HG02852 (cell line): ENCODE results near the gene PADI2.

Experiments
- ATAC-seq: cut with Tn5 transposase; IDR thresholded peaks from one replicate; pipeline ENCODE4 v1.9.1; 2021; ENCODE audit warnings: mild to moderate bottlenecking, moderate library complexity; ENCODE audit not compliant: unreplicated experiment

The PADI2 gene

DNA sequence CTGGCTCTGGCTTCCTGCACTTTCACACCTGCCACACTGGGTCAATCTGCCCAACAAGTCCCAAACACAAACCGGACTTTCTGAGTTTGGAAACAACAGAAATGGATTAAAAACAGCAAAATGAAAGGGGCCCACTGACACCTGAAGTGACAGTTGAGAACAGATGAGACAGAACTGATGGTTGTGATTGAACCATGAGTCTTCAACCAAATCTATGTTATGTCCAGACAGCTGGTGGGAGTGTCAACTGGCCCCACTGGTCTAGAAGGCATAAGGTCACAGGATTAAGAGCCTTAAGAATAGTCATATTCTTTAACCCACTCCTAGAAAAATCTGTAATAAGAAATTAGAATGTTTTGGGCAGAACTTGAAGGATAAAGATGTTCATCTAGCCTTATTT is 94.5 kb downstream of the PADI2 start:
- ATAC-seq = no peak

DNA sequence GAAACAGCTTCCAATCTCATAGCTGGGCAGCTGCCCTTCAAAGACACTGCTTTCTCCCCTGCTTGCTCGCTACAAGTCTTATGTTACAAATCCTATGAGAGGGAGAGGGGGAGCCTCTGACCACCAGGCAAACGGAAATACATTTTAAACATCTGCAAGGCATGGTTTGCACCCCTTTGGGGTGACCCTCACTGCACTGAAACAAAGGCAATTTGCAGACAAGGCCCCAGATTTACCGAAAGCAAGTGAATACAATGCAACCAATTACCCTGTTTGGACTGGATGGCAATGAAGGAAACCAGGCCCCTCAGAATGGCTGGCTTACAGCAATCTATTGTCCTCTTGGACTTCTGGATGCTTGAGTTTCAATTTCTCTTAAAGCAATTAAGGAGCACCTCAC is 95.7 kb downstream of the PADI2 start:
- ATAC-seq = no peak

DNA sequence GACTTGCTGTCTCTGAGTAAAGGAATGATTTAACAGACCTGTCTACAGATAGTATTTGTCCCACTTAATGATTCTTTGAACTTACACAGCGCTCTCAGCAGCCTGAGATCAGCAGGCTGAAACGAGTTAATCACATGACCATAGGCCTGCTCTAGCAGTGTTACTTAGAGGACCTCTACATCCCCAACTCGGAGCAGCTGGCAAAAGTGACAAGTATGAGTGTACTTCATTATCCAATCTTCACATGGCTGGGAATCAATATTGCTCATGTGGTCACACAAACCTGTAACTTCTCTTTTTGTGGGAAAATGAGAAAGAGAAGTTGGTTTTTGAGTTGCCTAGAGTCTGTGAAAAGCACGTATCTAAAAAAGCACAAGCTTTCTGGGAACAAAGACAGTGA is 96.1 kb downstream of the PADI2 start:
- ATAC-seq = no peak

DNA sequence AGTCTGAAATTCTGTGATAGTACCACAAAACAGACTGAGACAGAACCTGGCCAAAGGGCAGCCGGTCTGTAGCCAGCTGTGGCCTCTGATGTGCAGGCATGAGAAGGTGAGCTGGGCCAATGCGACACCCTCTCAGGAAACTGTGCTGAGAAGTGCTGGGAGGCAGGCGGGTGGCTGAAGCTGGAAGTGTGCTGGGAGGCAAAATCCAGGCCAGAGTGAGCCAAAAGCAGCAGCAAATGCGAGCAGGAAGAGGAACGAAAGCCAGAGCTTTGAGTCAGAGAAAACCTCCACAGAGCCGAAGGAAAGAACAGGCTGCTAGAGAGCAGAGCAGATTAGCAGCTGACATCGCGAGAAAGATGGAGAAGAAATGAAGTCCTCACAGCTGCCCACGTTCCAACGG is 97.4 kb downstream of the PADI2 start:
- ATAC-seq = no peak

DNA sequence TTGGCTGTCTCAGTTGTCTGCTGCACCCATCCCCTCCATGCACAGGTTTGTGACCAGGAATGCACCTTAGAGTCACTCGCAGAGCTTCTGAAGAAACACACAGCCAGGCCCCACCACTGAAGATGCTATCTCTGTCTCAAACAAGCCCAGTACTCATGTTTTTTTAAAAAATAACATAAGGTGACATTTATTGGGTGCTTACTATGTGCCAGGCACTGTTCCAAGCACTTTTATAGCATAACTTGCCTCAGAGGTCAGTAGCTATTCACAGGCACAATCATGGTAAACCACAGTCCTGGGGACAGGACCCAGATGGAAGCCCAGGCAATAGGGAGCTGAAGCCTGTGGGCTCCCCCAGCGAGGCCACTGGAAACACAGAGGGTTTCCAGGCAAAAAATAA is 98.7 kb downstream of the PADI2 start:
- no peak for ATAC-seq

DNA sequence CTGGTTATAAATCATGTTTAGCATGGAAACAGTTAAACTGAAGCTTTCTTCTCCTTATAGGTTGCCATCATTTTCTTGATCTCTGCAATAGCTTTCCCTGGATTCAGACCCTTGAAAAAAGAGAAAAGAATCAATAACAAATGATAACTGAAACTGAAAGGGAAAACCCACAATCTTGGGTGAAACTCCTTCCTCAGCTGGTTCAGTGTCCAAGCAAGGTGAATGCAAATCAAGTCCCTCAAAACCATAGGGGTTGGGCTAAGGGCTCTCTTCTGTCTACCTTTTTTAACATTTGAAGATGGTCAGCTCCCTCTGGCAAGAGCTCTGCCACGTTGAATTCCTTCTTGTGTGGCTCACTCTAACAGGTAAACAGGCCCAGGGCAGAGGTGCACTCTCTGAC is 100.4 kb downstream of the PADI2 start:
- no peak for ATAC-seq

DNA sequence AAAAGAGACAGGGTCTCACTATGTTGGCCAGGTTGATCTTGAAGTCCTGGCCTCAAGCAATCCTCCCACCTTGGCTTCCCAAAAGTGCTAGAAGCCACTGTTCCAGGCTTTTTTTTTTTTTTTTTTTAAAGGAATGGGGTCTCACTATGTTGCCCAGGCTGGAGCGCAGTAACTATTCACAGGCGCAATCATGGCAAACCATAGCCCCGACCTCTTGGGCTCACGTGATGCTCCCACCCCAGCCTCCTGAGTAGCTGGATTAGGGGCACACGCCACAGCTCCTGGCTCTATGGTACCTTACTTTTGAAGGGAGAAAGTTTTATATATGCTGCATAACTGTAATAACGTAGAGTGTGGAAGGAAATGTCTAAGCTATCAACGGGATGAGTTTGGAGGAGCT is 101.8 kb downstream of the PADI2 start:
- ATAC-seq = no peak
